SU-DHL-6 (cell line): ENCODE results near the gene AP2A2.

Experiments used
- H2AFZ ChIP-seq: fragments of 200-600 bp; sonication (generic); 2 replicates; pipeline ENCODE4 v1.6.1; 2014; ENCODE audit warnings: low read depth, mild to moderate bottlenecking, moderate library complexity, mixed read lengths, antibody characterized with exemption, low read length; ENCODE audit not compliant: severe bottlenecking
- H3F3A ChIP-seq: fragments of 200-600 bp; shearing (Covaris generic); 2 replicates; pipeline ENCODE4 v1.6.0; 2016; ENCODE audit warnings: antibody characterized with exemption, mild to moderate bottlenecking; ENCODE audit not compliant: insufficient read depth
- H3K27ac ChIP-seq: fragments of 200-600 bp; sonication (generic); 2 replicates; pipeline ENCODE4 v1.5.1; 2016; ENCODE audit warnings: low read depth, mild to moderate bottlenecking, low read length, moderate library complexity, mixed read lengths
- H3K27me3 ChIP-seq: fragments of 200-600 bp; sonication (generic), shearing (Covaris generic); 2 replicates; pipeline ENCODE4 v1.6.0; 2014; ENCODE audit warnings: mild to moderate bottlenecking, low read length
- H3K36me3 ChIP-seq: fragments of 200-600 bp; sonication (generic); 2 replicates; pipeline ENCODE4 v1.6.1; 2014; ENCODE audit warnings: mild to moderate bottlenecking, low read length, mixed read lengths
- H3K4me2 ChIP-seq: fragments of 300-600, 200-600 bp; shearing (Covaris generic), sonication (generic); 2 replicates; pipeline ENCODE4 v1.6.0; 2014; ENCODE audit warnings: low read length, low read depth, mild to moderate bottlenecking; ENCODE audit not compliant: poor library complexity, severe bottlenecking
- H3K4me3 ChIP-seq: fragments of 200-600 bp; sonication (generic); 2 replicates; pipeline ENCODE4 v1.5.1; 2014; ENCODE audit warnings: antibody characterized with exemption, low read length, mild to moderate bottlenecking, mixed read lengths; ENCODE audit not compliant: insufficient read depth, poor library complexity, severe bottlenecking
- H3K79me2 ChIP-seq: fragments of 200-600 bp; sonication (generic); 2 replicates; pipeline ENCODE4 v1.6.1; 2014; ENCODE audit warnings: mild to moderate bottlenecking, low read length, moderate library complexity; ENCODE audit not compliant: insufficient read depth
- H3K9ac ChIP-seq: fragments of 200-600 bp; sonication (generic); 2 replicates; pipeline ENCODE4 v1.7.0; 2014; ENCODE audit warnings: mild to moderate bottlenecking, low read length
- H3K9me2 ChIP-seq: fragments of 200-600 bp; sonication (generic); replicated peaks from 2 replicates; pipeline ENCODE4 v1.6.1; 2014; ENCODE audit warnings: low read length; ENCODE audit not compliant: insufficient read depth
- H3K9me3 ChIP-seq: fragments of 200-600 bp; sonication (generic); 2 replicates; pipeline ENCODE4 v1.6.1; 2014; ENCODE audit warnings: low read length, mixed read lengths; ENCODE audit not compliant: insufficient read depth
- H4K20me1 ChIP-seq: fragments of 200-600 bp; sonication (generic); 2 replicates; pipeline ENCODE4 v1.6.1; 2014; ENCODE audit warnings: low read depth, mild to moderate bottlenecking, antibody characterized with exemption, low read length, moderate library complexity, mixed read lengths
- CTCF ChIP-seq: fragments of 200-600 bp; sonication (generic); IDR thresholded peaks from one replicate; pipeline ENCODE4 v1.5.1; 2017; ENCODE audit warnings: antibody characterized with exemption, mild to moderate bottlenecking, low read length, moderate library complexity; ENCODE audit not compliant: insufficient read depth, poor library complexity, severe bottlenecking
- EZH2phosphoT487 ChIP-seq: fragments of 200-600 bp; sonication (generic), shearing (Covaris generic); conservative IDR thresholded peaks from 2 replicates; pipeline ENCODE4 v1.6.1; 2018; ENCODE audit warnings: mild to moderate bottlenecking, antibody characterized with exemption, low read length, moderate library complexity, mixed read lengths

Gene AP2A2

DNA sequence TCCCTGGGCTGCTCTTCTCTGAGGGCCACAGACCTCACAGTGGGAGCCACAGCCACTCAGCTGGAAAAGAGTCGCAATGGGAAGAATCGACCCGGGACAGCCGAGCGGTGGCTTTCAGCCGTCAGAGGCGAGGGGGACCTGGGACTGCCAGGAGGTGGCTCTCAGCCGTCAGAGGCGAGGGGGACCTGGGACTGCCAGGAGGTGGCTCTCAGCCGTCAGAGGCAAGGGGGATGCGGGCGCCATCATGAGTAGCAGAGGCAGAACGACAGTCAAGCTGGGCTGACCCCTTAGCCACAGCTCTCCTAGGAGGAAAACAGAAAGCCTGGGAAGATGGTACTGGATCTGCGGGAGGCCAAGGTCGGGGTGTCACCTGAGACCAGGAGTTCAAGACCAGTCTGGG lies 134.1 kb downstream of the AP2A2 start:
- H3K4me2 ChIP-seq, result no peak overlapping the region
- H3K9ac ChIP-seq, result no peak overlapping the region
- no peaks in the 10 kb centered on the region for H3K9me2 ChIP-seq

DNA sequence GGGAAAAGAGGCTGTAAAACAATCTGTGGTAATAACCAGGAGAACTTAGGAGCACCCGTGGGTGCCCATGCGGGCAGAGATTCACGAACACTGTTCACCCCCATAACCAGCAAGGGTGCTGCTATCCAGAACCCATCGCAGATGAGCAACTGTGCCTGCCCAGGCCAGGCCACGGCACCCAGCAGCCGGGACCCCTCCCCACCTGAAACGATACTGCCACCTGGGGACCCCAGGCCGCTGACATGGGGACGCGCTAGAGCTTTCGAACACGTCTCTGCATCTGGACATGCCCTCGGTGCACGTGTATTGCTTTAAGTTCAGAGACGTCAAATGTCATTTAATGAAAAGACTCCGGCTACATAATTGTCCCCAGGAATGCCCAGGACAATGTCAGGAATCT lies 134.7 kb downstream of the AP2A2 start:
- Histone ChIP-seq H3K4me3 (no peak overlapping the region), H3K9me2 (no peaks in the 10 kb centered on the region), H3F3A (no peaks in the 10 kb centered on the region), H3K27ac (no peak overlapping the region), H4K20me1 (no peaks in the 10 kb centered on the region), H3K27me3 (no peaks in the 10 kb centered on the region), H3K4me2 (no peak overlapping the region), H3K9me3 (no peaks in the 10 kb centered on the region), H2AFZ (no peak overlapping the region), H3K9ac (no peak overlapping the region), H3K36me3 (no peaks in the 10 kb centered on the region), H3K79me2 (no peaks in the 10 kb centered on the region)
- TF ChIP-seq CTCF (no peak), EZH2phosphoT487 (no peak)

More for the DNA sequence above, 134.1 kb downstream of the AP2A2 start:
- Histone ChIP-seq H3K4me3 (no peak overlapping the region), H3K27ac (no peak overlapping the region), H3K36me3 (no peaks in the 10 kb centered on the region), H3K79me2 (no peaks in the 10 kb centered on the region), H3K9me3 (no peaks in the 10 kb centered on the region), H3K27me3 (no peaks in the 10 kb centered on the region), H4K20me1 (no peaks in the 10 kb centered on the region), H3F3A (no peaks in the 10 kb centered on the region), H2AFZ (no peak overlapping the region)
- no peak for TF ChIP-seq CTCF
- no peak for TF ChIP-seq EZH2phosphoT487

DNA sequence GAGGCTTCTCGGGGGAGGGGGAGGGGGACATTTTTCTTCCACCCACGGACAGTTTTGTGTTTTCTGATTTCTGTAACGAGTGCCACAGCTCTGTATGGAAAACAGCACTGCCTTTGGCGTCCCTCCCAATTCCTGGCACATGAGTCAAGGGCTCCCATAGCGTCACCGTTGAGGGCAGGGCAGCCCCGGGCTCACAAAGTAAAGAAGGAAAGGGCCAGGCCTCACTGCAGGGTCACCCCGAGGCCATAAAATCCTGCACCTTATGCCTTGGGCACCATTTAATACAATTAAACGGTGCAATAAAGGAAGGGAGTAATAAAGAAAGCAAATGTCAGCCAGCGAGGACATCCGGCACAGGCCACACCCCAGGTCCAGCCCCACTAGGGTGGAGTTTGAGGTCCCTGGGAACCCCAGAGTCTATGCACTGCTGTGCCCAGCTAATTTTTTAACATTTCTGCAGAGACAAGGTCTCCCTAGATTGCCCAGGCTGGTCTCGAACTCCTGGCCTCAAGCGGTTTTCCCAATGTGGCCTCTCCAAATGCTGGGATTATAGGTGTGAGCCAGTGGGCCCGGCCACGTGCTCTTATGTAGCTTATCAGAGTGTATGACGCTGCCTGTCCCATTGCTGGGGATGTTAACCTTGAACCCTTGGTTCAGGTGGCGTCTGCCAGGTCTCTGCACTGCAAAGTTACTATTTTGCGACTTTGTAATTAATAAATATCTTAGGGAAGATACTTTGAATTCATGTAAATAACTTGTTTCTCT lies 135.4 kb downstream of the AP2A2 start:
- Histone ChIP-seq H3K27me3 (no peaks in the 10 kb centered on the region), H4K20me1 (no peaks in the 10 kb centered on the region), H3K36me3 (no peaks in the 10 kb centered on the region), H2AFZ (no peak overlapping the region), H3F3A (no peaks in the 10 kb centered on the region), H3K9me3 (no peaks in the 10 kb centered on the region), H3K4me3 (no peak overlapping the region), H3K4me2 (no peak overlapping the region), H3K9ac (no peak overlapping the region), H3K27ac (no peak overlapping the region), H3K79me2 (no peaks in the 10 kb centered on the region), H3K9me2 (no peaks in the 10 kb centered on the region)
- TF ChIP-seq EZH2phosphoT487, result no peak
- TF ChIP-seq CTCF, result no peak
